Dedifferentiated amniotic fluid mesenchymal stem cell (primary cell): Measurements from ENCODE around the gene SLC35F5.
"Not testable (repeated sequence)": the region's sequence is repeated elsewhere in the genome, so short reads cannot be mapped to it uniquely, and the experiment has no call there.

Experiments used
- DNase-seq: peaks from one replicate; pipeline ENCODE4 v3.0.0-alpha.2; 2016; ENCODE audit errors: extremely low spot score

SLC35F5 gene

DNA sequence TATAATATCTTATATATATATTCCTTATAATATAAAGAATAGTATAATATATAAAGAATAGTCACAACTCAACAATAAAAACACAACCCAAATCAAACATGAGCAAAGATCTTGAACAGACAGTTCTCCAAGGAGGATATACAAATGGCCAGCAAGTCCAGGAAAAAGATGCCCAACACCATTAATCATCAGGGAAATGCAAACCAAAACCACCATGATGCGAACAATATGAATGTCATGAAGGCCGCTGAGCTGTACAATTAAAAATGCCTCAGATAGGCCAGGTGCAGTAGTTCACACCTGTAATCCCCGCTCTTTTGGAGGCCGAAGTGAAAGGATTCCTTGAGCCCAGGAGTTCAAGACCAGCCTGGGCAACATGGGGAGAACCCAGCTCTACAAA lies 58.9 kb downstream of the SLC35F5 start:
- no peak for DNase-seq

DNA sequence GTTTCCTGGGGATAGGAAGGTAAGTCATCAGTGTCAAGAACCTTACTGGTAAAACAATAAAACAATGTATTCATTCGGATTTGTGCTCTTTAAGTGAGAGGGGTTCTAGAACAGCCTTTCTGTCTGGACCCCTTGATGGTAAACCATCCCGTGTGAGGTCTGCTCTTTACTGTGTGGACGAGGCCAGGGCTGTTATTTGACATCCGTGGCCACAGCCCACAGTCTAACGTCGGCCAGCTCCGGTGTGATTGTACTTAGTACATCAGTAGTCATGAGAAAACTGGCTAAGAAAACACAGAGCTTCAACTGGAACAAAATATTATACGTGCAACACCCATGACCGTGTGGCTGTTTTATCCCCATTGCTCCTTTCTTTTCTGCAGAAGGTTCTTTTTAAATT lies 62.0 kb downstream of the SLC35F5 start:
- no peak for DNase-seq

DNA sequence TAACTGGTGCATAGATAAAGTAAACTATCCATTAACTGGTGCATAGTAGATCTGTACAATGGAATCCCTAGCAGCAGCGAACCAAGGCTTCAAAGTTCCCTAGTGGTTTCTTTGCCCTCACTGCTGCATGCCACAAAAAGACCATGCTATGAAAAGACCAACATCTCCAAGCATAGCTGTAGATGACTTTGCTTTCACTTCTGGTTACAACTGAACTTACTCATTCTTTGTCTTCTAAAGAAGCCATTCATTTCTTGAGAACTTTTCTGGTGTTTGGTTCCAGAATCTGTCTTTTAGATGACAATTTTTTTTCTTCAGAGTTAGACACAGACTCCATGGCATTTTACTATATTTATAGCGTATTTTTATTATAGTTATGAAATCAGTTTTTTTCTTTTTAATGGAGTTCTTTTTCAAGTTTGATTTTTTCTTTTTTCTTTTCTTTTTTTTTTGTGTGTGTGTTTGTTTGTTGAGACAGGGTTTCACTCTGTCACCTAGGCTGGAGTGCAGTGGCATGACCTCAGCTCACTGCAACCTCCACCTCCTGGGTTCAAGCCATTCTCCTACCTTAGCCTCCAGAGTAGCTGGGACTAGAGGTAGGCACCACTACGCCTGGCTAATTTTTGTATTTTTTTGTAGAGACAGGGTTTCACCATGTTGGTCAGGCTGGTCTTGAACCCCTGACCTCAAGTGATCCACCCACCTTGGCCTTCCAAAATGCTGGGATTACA lies 63.6 kb downstream of the SLC35F5 start:
- no peak for DNase-seq

DNA sequence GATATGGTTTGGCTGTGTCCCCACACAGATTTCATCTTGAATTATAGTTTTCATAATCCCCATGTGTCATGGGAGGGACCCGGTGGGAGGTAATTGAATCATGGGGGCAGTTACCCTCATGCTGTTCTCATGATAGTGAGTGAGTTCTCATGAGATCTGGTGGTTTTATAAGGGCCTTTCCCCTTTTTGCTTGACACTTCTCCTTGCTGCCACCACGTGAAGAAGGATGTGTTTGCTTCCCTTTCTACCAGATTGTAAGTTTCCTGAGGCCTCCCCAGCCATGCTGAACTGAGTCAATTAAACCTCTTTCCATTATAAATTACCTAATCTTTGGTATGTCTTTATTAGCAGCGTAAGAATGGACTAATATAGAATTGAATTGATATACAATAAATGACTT lies 65.6 kb downstream of the SLC35F5 start:
- DNase-seq: not testable (repeated sequence)

DNA sequence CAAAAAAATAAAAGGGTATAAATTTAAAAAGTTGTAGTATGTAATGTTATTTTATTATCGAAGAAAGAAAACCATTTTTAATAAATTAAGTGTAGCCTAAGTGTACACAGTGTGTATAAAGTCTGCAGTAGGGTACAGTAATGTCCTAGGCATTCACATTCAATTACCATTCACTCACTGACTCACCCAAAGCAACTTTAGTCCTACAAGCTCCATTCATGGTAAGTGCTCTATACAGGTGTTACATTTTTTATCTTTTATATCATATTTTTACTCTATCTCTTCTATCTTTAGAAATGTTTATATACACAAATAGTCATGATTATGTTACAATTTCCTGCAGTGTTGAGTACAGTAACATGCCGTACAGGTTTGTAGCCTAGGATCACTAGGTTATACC lies 69.9 kb downstream of the SLC35F5 start:
- DNase-seq: no peak

DNA sequence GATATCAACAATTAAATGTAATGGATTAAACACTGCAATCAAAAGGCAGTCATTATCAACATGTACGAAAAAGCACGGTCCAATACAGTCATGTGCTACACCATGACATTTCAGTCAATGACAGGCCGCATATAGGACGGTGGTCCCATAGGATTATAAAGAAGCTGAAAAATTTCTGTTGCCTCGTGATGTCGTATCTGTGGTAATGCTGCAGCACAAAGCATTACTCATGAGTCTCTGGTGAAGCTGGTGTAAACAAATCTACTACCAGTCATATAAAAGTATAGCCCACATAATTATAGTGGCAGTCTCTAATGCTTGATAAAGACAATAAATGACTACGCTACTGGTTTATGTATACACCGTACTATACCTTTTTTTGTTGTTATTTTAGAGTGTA lies 71.0 kb downstream of the SLC35F5 start:
- no peak for DNase-seq

DNA sequence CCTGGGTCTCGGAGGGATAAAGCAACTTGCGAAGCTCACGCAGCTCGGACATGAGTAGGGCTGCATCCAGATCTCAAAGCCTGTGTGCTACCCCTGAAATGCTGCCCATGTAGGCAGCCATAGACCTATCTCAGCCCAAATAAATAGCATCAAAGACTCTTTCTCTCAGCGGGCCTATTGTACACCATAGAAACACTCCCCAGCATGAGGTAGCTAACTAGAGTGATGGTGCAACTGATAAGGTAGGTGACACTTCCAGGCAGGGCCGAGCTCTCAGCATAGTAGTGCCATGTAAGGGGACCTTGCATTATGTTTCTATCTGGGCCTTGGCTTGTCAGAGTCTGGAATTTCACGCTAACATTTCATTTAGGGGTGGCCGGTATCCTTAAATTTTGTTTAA lies 77.0 kb downstream of the SLC35F5 start:
- DNase-seq: no peak

DNA sequence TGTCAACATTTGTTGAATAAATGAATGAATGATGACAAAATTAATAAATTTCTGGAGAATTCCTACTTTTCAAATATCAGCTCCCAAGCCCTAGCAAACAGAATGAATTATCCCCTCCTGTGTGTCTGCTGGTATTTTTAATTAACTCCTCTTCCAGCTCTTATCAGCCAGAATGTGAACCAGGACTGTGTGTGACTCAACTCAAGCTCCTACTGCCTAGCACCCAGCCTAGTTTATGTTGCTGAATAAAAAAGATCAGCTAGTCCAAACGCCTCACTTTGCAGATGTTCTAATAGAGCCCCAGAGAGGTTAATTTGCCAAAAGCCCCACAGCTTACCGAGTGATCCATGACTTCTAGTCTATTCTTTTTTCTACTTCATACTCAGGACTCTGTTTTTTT lies 79.1 kb downstream of the SLC35F5 start:
- no peak for DNase-seq

DNA sequence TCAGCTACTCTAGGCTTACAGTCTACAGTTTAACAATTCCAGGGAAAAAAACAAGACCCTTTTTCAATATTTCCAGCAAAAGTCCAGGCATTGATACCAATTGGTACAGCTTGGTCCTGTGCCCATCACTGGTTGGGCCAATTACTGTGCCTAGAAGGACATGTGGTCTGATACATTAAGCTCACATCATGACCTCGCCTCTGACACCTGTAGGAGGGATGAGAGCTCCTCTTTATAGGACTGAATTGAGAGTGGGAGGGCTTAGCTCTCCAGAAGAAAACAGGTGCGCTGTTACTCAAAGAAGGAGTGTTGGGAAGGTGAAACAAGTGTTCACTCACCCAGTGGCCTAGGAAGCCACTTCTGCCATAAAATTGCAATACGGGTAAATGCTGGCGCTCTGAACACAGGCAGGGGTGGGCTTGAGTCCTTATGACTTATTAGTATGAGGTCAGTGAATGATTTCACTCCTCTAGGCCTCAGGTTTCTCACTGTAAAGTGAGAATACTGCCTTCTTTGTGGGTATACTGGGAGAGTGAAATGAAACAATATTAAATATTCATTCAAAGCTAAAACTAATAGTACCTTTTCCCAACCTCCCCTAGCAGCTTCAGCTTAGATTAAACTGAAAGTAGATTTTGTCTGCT lies 79.7 kb downstream of the SLC35F5 start:
- DNase-seq: no peak

DNA sequence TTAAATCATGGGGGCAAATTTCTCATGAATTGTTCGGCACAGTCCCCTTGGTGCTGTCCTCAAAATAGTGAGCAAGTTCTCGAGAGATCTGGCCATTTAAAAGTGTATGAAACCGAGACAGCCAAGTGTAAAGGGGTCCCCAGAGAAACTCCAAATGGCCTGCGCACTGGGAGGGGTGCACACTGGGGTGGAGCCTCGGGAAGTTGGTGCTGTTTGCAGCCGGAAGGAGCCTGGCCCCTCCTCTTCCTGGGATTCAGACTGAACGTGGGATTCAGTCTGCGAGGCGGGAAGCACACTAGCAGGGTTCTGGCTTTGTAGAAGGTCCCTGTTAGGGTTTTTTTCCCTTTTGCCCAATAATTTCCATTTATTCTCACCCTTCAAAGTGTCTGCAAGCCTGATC lies 80.6 kb downstream of the SLC35F5 start:
- DNase-seq: no peak

DNA sequence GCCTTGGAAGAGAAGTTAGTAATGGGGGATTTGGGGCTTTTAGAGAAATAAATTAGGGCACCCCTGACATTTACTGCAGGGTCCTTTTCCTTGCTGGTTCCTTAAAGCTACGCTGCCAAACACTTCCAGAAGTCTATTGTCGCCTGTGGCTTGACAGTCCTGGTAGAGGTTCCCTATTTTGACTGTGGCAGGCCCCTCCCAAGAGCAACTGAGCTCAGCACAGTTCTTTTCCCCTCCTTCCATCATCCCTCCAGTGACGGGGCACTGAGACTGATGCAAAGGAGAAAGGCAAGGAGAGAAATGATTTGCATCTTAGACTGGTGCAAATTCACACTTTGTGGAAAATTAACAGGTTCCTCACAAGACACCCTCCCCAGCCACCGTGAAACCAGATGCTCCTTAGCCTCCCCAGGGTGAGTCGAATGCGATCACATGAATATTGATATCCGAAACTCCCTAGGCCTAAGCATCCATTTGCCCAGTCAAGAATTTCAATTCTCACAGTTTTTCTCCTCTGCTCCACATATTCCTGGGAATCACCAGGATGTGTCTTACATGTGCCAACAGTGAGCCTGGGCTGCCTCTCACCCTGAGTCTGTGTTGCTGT lies 84.0 kb downstream of the SLC35F5 start:
- DNase-seq: no peak

DNA sequence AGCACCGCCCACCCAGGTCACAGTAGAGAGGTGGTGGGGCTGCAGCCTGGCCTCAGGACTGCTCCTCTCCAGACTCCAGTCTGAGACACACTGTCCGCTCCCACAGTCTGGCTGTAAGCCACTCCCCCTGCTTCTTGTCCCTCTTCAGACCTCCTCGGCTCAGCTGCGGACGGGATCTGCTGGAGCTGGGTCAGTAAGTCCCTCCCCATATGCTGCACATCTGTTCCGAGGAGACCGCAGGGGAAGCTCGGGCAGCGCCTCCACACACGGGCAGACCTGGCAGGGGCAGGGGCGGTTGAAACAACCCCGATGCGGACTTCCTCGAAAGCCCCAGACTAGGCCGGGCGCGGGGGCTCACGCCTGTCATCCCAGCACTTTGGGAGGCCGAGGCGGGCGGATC lies 87.4 kb downstream of the SLC35F5 start:
- DNase-seq: not testable (repeated sequence)

DNA sequence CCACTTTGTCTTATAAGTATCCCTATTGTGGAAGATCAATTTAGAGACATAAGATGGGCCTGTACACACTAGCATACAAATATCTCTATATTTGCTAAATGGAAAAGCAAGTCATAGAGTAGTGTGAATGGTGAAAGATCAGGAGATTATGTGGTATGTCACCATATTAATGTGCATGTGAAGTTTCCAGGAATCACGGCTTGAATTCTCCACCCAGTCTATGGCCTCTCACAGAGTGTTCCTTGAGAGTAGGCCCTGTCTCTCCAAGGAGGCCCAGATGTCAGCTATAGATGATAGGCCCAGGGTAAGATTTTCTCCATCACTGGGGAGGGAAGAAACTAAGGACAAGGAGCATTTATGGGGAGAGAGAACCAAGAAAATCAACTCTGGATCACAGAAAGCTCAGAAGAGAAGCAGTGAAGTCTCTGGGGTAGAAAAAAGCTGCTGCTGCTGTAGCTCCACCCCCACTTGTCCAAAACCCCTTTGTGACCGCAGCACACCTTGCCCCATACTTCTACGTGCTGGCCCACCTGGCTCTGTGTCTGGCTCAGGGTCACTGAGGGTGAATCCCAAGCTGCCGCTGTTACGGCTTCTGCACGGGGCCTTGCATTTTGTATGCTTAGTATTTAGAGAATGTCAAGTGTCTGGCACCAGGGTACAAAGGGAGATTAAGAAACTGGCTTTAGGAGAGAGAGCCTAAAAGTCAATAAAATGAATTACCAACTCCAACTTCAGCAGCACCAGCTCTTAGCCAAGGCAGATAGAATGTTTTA lies 91.5 kb downstream of the SLC35F5 start:
- not testable (repeated sequence) for DNase-seq

DNA sequence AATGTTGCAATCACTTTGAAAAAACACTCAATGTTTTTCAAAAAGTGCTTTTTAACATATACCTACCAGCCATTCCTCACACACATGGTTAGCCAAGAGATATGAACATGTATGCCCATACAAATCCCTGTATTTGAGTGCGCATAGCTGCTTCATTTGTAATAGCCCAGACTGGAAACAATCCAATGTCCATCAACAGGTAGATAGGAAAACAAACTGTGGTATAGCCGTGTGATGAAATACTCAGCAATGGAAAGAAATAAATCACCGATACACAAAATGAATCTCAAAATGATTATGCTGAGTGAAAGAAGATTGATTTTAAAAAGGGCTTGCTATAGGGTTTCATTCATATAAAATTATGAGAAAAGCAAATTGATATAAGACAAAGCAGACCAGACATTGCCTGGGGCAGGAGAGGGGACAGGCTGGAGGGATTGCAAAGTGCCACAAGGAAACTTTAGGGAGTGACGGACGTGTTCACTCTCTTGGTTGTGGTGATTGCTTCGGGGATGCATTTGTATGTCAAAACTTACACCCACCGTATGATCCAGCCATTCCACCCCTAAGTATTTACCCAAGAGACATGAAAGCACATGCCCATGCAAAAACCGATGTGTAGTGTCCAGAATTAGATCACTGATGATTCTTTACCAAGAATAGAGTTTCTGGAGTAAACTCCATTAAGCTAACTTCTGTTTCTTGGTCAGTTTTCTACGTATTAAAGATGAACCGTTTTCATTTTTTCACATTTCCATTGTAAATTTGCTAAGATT lies 93.0 kb downstream of the SLC35F5 start:
- not testable (repeated sequence) for DNase-seq
